ENCODE measurements around the gene ZNF134. TPM values are rescaled to one million over a fixed set of nuclear protein-coding genes. Genes with fewer than 3 reads are reported as not detected.

ZNF134 gene
- total RNA-seq, 2 experiments from 2014 or later: 24.6 to 25.7 TPM

- Histone ChIP-seq H3K4me3 (ENCODE audit: low read length) (no peak overlapping the region), H3K9me3 (ENCODE audit: control insufficient read depth in 1 of 2, insufficient read depth in 1 of 2, low read length in 2 of 2) (peaks cover 52 to 55% of the 10 kb centered on the region in 2 experiments), H3K27ac (ENCODE audit: low read depth in 1 of 2, low read length in 2 of 2) (no peak overlapping the region), H3K27me3 (ENCODE audit: control insufficient read depth in 1 of 2, insufficient read depth in 2 of 2, low read length in 2 of 2) (no peaks in the 10 kb centered on the region), H3K36me3 (ENCODE audit: insufficient read depth, low read length) (peaks cover 14% of the 10 kb centered on the region), H3K4me1 (ENCODE audit: insufficient read depth, low read length) (peaks cover 25% of the 10 kb centered on the region)
- ChIA-PET CTCF (no interaction called here), POLR2A (no interaction called here)
- H3K9me3 Mint-ChIP-seq: peaks cover 21% of the 10 kb centered on the region
- H3K36me3 Mint-ChIP-seq (ENCODE audit: low read depth): peaks cover 63% of the 10 kb centered on the region
- no peak for DNase-seq
- no peak for ATAC-seq (ENCODE audit: poor library complexity)
- H3K27ac Mint-ChIP-seq: no peak overlapping the region
- no peak overlapping the region for H3K4me3 Mint-ChIP-seq
- H3K4me1 Mint-ChIP-seq (ENCODE audit: low read depth): peaks cover 23% of the 10 kb centered on the region
- TF ChIP-seq, protein P1, sequence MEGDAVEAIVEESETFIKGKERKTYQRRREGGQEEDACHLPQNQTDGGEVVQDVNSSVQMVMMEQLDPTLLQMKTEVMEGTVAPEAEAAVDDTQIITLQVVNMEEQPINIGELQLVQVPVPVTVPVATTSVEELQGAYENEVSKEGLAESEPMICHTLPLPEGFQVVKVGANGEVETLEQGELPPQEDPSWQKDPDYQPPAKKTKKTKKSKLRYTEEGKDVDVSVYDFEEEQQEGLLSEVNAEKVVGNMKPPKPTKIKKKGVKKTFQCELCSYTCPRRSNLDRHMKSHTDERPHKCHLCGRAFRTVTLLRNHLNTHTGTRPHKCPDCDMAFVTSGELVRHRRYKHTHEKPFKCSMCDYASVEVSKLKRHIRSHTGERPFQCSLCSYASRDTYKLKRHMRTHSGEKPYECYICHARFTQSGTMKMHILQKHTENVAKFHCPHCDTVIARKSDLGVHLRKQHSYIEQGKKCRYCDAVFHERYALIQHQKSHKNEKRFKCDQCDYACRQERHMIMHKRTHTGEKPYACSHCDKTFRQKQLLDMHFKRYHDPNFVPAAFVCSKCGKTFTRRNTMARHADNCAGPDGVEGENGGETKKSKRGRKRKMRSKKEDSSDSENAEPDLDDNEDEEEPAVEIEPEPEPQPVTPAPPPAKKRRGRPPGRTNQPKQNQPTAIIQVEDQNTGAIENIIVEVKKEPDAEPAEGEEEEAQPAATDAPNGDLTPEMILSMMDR (IDR thresholded peaks at IDR 0.05): no peak
- no peaks in the 10 kb centered on the region for H3K27me3 Mint-ChIP-seq
- intact Hi-C loops (cut with DNase I, micrococcal nuclease): loop anchor here (5.0 to 10.0 kb wide), 2 partner anchors 114 to 306 kb away; partner anchors contain the start of genes ZNF417 (in 1 of the 2) and ZNF671 (in 1 of the 2)
These were observed 2.9 kb upstream of the ZNF134 start for GRCh38 chr19:57611113-57611512.

DNA sequence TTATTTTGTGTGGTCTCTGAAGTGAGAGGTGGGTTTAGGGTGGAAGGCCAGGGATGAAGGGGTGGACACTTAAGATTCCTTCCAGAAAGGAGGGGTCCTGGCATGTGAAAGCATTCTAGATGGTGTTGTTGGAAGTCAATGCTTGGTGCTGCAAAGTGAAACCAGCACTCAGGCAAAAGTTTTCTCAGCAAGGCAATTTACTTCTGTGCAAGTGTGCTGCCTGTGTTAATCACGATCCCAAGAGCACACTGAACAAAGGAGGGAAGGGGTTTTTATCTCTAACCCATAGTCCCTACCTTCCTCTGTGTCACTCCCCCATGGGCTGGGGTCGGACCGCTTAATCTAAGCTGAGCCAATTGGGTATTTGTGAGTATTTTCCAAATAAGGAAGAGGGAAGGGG, 1.3 kb downstream of the ZNF134 start:
- POLR2A ChIA-PET: interaction anchor here (2.4 kb wide), 1 partner anchor 18 kb away, joined by 13 read pairs; the partner anchor contains the start of gene ZNF211
- no peaks in the 10 kb centered on the region for H3K27me3 ChIP-seq (ENCODE audit: control insufficient read depth in 1 of 2, insufficient read depth in 2 of 2, low read length in 2 of 2)
- Mint-ChIP-seq H3K27ac (peak overlapping the region; percentile 82), H3K27me3 (no peaks in the 10 kb centered on the region), H3K4me1 (ENCODE audit: low read depth) (peaks cover 36% of the 10 kb centered on the region), H3K36me3 (ENCODE audit: low read depth) (peaks cover 79% of the 10 kb centered on the region), H3K4me3 (peak overlapping the region; percentile 95), H3K9me3 (peaks cover 44% of the 10 kb centered on the region)
- ATAC-seq (ENCODE audit: poor library complexity) (no peak), DNase-seq (no peak)
- H3K36me3 ChIP-seq (ENCODE audit: insufficient read depth, low read length): peaks cover 51% of the 10 kb centered on the region
- peaks cover 51 to 68% of the 10 kb centered on the region in 2 experiments for H3K9me3 ChIP-seq (ENCODE audit: control insufficient read depth in 1 of 2, insufficient read depth in 1 of 2, low read length in 2 of 2)
- CTCF ChIA-PET: no interaction called here
- TF ChIP-seq, protein P1 (IDR thresholded peaks at IDR 0.05): no peak
- intact Hi-C loops (cut with DNase I, micrococcal nuclease): loop anchor here (2.0 to 10.0 kb wide), 3 partner anchors 37 to 157 kb away; partner anchors contain the start of genes ZNF416 (in 1 of the 2) and ZNF671 (in 1 of the 2)
- no peak overlapping the region for H3K4me3 ChIP-seq (ENCODE audit: low read length)
- H3K27ac ChIP-seq (ENCODE audit: low read depth in 1 of 2, low read length in 2 of 2): no peak overlapping the region
- peaks cover 26% of the 10 kb centered on the region for H3K4me1 ChIP-seq (ENCODE audit: insufficient read depth, low read length)

- peaks cover 14% of the 10 kb centered on the region for H3K4me1 Mint-ChIP-seq (ENCODE audit: low read depth)
- Histone ChIP-seq H3K4me3 (ENCODE audit: low read length) (no peak overlapping the region), H3K27ac (ENCODE audit: low read depth in 1 of 2, low read length in 2 of 2) (no peak overlapping the region), H3K36me3 (ENCODE audit: insufficient read depth, low read length) (peaks cover 71% of the 10 kb centered on the region), H3K9me3 (ENCODE audit: control insufficient read depth in 1 of 2, insufficient read depth in 1 of 2, low read length in 2 of 2) (peaks cover 55 to 96% of the 10 kb centered on the region in 2 experiments), H3K27me3 (ENCODE audit: control insufficient read depth in 1 of 2, insufficient read depth in 2 of 2, low read length in 2 of 2) (no peaks in the 10 kb centered on the region), H3K4me1 (ENCODE audit: insufficient read depth, low read length) (peaks cover 3% of the 10 kb centered on the region)
- no peak for ATAC-seq (ENCODE audit: poor library complexity)
- no peak overlapping the region for H3K27ac Mint-ChIP-seq
- TF ChIP-seq, protein P1 (IDR thresholded peaks at IDR 0.05): no peak
- CTCF ChIA-PET: interaction anchor here (1.3 kb wide), 1 partner anchor 60 kb away, joined by 3 read pairs; no protein-coding TSS in a partner anchor
- H3K36me3 Mint-ChIP-seq (ENCODE audit: low read depth): peaks cover 93% of the 10 kb centered on the region
- H3K4me3 Mint-ChIP-seq: no peak overlapping the region
- H3K27me3 Mint-ChIP-seq: no peaks in the 10 kb centered on the region
- POLR2A ChIA-PET: no interaction called here
- DNase-seq: no peak
- intact Hi-C loops (cut with DNase I, micrococcal nuclease): no loop called here
- H3K9me3 Mint-ChIP-seq: peaks cover 28% of the 10 kb centered on the region
These were observed 6.8 kb downstream of the ZNF134 start for GRCh38 chr19:57620673-57621348.
